Liver (tissue), 3 donors: ENCODE results near the gene IL20.

Source experiments
- ATF3 ChIP-seq: IDR thresholded peaks from 2 replicates; pipeline ENCODE4 v1.6.1; 2016; ENCODE audit warnings: antibody characterized with exemption
- CTCF ChIP-seq: fragments of 150-350 bp; IDR thresholded peaks from 2 replicates; pipeline ENCODE4 v1.5.1; 2017; ENCODE audit warnings: improper control_type of control experiment, low read depth, low read length; ENCODE audit not compliant: missing input control
- EGR1 ChIP-seq, 2 donors: IDR thresholded peaks; 2 replicates each; pipeline ENCODE4 v1.6.1; 2016 to 2018; ENCODE audit warnings: antibody characterized with exemption in 2 of 2, low read depth in 2 of 2
- FOXA1 ChIP-seq: IDR thresholded peaks from 2 replicates; pipeline ENCODE4 v1.6.1; 2016; ENCODE audit warnings: antibody characterized with exemption
- HNF4G ChIP-seq: IDR thresholded peaks from 2 replicates; pipeline ENCODE4 v1.6.1; 2016; ENCODE audit warnings: antibody characterized with exemption
- MAX ChIP-seq: IDR thresholded peaks from 2 replicates; pipeline ENCODE4 v1.6.1; 2016; ENCODE audit warnings: antibody characterized with exemption
- RAD21 ChIP-seq, 2 donors: IDR thresholded peaks; 2 replicates each; pipeline ENCODE4 v1.6.1; 2016; ENCODE audit warnings: antibody characterized with exemption in 2 of 2, mild to moderate bottlenecking in 2 of 2
- REST ChIP-seq: IDR thresholded peaks from 2 replicates; pipeline ENCODE4 v1.6.1; 2016; ENCODE audit warnings: antibody characterized with exemption, mild to moderate bottlenecking
- SP1 ChIP-seq: IDR thresholded peaks from 2 replicates; pipeline ENCODE4 v1.6.1; 2018; ENCODE audit warnings: antibody characterized with exemption, mild to moderate bottlenecking
- TAF1 ChIP-seq: conservative IDR thresholded peaks from 2 replicates; pipeline ENCODE4 v1.6.1; 2016; ENCODE audit warnings: antibody characterized with exemption, mild to moderate bottlenecking
- YY1 ChIP-seq: IDR thresholded peaks from 2 replicates; pipeline ENCODE4 v1.6.1; 2016; ENCODE audit warnings: antibody characterized with exemption, mild to moderate bottlenecking
- ZBTB33 ChIP-seq: IDR thresholded peaks from 2 replicates; pipeline ENCODE4 v1.6.1; 2016; ENCODE audit warnings: antibody characterized with exemption
- donor health status: healthy.
- donor health status: healthy.

- TF ChIP-seq CTCF (no peak), REST (no peak), ATF3 (no peak), FOXA1 (no peak), EGR1 (IDR thresholded peaks at IDR 0.05; ENCODE audit: low read depth in 2 of 2) (no peak), SP1 (no peak), ZBTB33 (no peak), MAX (no peak), RAD21 (IDR thresholded peaks at IDR 0.05) (no peak), HNF4G (no peak), TAF1 (no peak), YY1 (no peak)
Observed at GRCh38 chr1:206829875-206830274, 35.5 kb upstream of the IL20 start.
